Measurements from ENCODE around the gene MATK. TPM values are rescaled to one million over a fixed set of nuclear protein-coding genes. Genes with fewer than 3 reads are reported as not detected.

The MATK gene
- 0.39 and 0.65 TPM in 2 replicates for total RNA-seq

DNA sequence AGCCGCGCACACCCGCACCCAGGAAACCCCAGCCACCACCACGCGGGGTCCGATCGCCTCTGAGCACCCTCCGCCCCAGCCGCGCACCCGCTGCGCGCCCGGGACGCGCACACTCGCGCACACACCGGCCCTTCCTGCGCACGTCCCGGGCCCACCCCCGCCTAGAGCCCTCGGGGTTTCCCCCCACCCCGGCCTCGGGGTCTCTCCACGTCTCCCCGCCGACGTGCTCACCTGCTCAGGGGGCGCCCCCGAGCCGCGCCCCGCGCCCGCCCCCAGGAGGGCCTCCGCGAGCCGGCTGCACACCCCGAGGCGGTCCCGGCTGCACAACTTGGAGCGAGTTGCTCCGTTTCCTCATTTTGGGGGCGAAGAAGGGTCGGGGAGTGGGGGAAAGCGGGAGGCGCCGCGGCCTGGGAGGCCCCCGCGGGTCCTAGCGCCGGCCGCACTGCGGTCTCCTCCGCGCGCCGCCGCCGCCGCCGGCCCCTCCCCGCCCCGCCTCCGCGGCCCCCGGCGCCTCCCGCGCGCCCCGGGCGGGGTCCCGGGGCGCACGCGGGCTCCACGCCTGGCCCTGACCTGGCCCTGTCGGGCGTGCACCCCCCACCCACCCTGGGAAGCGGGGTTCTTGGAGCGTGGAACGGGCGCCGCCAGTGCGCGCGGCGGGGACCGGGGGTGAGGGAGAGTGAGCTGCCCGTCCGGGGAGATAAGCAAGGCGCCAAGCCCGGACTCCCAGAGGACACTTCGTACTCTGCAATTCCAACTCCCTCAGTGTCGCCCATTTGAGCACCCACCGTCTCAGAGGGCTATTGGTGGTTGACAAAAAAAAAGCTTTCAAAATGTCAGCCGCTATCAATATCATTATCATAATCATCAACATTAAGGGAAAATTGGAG, at the start of gene MATK:
TSS of gene MATK (minus strand) at position 444 of the 887 bp plus-strand sequence. CDS start 1,246 bp downstream, outside the sequence.

GRCh38 chr19:3771906-3772455, 14.2 kb downstream of the MATK start, which contains the start of gene RAX2:
Gene RAX2, minus strand, starts transcription at chr19:3772228. Its CDS starts 486 bp downstream, at chr19:3771742.

DNA sequence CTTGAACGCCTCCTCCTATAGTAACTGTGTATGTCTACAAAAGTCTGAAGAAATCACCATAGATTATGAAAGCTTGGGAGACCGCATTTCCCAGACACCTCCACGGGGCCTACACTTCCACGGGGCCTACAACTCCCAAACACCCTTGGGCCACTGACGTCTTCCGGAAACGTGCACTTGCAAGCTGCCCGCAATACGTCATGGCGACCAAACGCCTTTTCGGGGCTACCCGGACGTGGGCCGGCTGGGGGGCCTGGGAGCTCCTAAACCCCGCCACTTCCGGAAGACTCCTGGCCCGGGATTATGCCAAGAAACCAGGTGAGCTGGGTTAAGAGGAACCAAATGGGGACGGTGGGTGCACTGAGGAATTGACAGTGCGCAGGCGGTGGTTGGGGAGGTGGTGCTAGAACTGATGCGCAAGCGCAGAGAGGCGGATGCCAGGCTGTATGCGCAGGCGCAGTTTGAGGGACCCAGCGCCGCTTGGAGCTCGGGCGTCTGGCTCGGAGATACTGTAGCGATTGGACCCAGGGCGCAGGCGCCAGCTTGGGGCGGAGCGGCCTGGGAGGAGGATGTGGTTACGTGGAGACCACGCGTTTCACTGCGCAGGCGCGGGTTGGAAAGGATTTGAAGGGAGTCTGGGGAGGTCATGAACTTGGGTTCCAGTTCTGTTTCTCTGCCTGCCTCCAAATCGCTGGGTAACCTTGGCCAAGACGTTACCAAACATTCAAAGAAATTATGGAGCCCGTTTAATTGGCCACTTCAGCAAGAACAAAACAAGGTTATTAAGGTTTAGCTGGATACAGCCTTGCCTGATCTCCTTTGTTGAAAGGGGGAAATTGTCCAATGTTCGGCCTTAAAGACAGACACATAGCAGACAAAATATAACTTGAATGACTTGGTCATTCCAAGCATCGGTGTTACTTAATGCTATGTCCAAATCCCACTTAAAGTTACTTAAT, 23.4 kb downstream of the MATK start, which contains the start of gene MRPL54:
TSS of gene MRPL54 (plus strand) at position 182 of the 959 bp plus-strand sequence. CDS start at position 201, 19 bp downstream.

DNA sequence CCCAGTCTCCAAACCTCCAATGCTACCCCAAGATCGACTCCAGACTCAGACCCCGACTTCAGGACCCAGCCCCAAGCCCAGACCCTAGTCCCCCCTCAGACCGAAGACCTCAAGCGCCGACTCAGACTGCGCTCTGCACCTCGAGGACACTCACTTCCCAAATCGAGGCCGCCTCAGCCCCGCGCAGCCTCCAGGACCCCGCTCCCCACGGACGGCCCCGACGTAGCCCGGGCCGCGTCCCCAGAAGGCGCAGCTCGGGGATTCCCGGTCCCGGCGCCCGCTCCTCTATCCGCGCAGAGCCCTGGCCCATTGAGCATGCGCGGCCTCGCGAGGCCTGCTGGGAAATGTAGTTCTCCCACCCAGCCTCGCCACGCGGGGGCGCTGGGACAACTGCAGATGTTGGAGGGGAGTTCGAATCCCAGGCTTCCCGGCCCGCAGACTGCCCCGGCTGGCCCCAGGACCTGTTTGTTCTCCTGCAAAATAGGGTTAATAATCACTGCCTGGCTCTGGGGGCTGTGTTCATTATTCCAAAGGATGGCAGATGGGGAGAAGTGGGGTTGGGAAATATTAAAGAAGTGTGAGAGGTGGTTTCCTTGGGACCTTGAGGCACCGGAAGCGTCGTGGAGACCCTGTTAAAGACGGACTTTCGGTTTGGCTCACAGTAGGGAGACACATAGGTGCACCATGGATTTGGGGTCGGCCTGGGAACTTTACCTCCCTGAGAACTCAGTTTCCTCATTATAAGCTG, 24.6 kb downstream of the MATK start, which contains the start of gene APBA3:
TSS of gene APBA3 (minus strand) at position 311 of the 748 bp plus-strand sequence. CDS start 1,428 bp downstream, outside the sequence.

Small RNA genes lying within 50 kb of the gene (small RNA-seq; reads per million reads assigned to genes)
- not detected for gene AC005777.1

Other genes starting within 250 kb of the MATK start
- not detected in 2 replicates for gene TEKTIP1, start 247.2 kb downstream of the MATK start, total RNA-seq
- gene MFSD12, start 228.8 kb downstream of the MATK start, total RNA-seq, result 54.0 and 56.0 TPM in 2 replicates
- 58.1 and 67.1 TPM in 2 replicates for gene HMG20B, start 213.4 kb downstream of the MATK start, total RNA-seq
- not detected in 2 replicates for gene GIPC3, start 200.9 kb downstream of the MATK start, total RNA-seq
- 4.7 and 5.0 TPM in 2 replicates for gene TBXA2R, start 179.5 kb downstream of the MATK start, total RNA-seq
- 14.7 and 17.4 TPM in 2 replicates for gene CACTIN, start 159.6 kb downstream of the MATK start, total RNA-seq
- 21.0 and 24.4 TPM in 2 replicates for gene PIP5K1C, start 85.9 kb downstream of the MATK start, total RNA-seq
- gene TJP3, start 78.0 kb downstream of the MATK start, total RNA-seq, result not detected in 2 replicates
- gene APBA3, start 24.7 kb downstream of the MATK start, total RNA-seq, result 11.1 and 11.8 TPM in 2 replicates
- gene MRPL54, start 23.7 kb downstream of the MATK start, total RNA-seq, result 38.4 and 39.2 TPM in 2 replicates
- not detected in 2 replicates for gene RAX2, start 14.2 kb downstream of the MATK start, total RNA-seq
- not detected in 2 replicates for gene ZFR2, start 82.7 kb upstream of the MATK start, total RNA-seq
- under 0.01 and 0.32 TPM in 2 replicates for gene ATCAY, start 94.3 kb upstream of the MATK start, total RNA-seq
- gene NMRK2, start 146.7 kb upstream of the MATK start, total RNA-seq, result not detected in 2 replicates
- 77.7 and 81.7 TPM in 2 replicates for gene DAPK3, start 184.7 kb upstream of the MATK start, total RNA-seq
- 1,978 and 3,029 TPM in 2 replicates for gene EEF2, start 199.1 kb upstream of the MATK start, total RNA-seq
- 14.6 and 20.0 TPM in 2 replicates for gene PIAS4, start 221.4 kb upstream of the MATK start, total RNA-seq

All from articular chondrocyte of knee joint (primary cell).